IPS-11a (cell line): Measurements from ENCODE around the gene MRPL4.
A peak's percentile ranks its signal among the peaks of the same experiment; 100 is the strongest.
"Not testable (repeated sequence)": the region's sequence is repeated elsewhere in the genome, so short reads cannot be mapped to it uniquely, and the experiment has no call there.

ENCODE experiments used
- H3K4me3 ChIP-seq: one replicate; pipeline ENCODE4 v1.5.1; 2013; ENCODE audit warnings: low read depth, low read length, control low read depth

Gene MRPL4

DNA sequence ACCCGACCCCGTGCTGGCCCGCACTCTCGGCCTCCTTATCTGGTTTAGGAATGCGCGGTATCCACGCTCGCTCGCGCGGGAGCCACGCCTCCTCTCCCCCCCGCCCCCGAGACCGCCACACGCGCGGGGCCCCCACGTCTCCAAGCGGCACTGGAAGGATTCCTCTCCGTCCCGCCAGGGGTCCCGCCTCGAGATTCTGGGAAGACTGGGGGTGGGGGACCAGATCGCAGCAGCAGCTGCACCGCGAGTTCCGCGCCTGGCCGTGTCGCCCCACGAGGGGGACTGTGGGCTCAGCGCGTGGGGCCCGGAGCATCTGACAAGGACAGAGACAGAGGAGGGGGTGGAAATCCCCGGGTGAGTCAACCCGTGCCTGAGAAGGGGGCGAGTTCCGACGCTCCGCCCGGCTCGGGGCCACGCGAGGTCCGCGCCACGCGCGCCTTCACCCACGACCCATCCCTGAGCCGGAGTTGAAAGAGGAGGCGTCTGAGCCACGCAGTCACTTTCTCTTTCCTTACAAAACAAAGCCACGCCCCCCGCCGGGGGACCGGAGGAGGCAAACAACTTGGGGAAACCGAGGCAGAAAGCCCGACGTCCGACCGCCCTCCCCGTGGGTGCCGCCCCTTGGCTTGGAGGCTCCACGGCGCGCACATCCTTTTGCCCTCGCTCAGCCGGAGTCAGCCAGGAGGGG lies 21.7 kb upstream of the MRPL4 start:
- peak overlapping the region; percentile 65 for H3K4me3 ChIP-seq

DNA sequence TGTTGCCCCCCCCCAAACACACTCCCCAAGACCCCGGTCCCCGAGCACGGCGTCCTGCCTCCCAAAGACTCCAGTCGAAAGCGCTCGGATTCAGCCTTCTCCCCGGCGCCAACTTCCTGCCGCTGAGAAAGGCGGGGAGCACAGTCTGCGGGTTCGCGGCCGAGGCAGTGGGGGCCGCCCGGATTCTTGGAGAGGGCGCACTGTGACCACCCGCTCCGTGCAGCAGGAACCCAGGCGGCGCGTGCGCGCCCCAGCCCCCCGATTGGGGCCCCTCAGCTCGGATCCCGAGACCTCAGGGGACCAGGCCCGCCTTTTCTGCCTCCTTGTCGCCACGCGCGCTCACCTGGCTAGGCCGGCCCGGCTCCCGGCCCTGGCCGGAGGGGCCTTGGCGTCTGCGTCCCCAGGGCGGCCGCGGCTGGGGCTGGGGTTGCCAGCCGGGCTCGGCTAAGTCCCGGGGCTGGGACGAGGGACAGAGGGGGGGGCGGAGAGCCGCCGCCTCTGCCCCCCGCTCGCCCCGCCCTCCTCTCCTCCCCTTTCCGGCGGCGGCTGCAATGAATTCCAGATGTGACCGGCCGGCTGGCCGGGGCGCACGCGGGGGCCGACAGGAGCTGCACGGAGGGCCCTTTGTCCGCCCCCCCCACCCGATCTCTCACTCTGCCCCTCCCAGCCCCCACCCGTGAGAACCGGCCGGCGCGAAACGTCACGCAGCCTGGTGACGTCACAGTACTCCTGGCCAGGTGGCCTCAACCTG lies 21.0 kb upstream of the MRPL4 start, which contains the start of gene S1PR2:
Gene S1PR2, minus strand, starts transcription at position 471 of the 751 bp plus-strand sequence. CDS start 6,426 bp downstream, outside the sequence.
- H3K4me3 ChIP-seq = peak within 1 kb of the TSS; percentile 65

DNA sequence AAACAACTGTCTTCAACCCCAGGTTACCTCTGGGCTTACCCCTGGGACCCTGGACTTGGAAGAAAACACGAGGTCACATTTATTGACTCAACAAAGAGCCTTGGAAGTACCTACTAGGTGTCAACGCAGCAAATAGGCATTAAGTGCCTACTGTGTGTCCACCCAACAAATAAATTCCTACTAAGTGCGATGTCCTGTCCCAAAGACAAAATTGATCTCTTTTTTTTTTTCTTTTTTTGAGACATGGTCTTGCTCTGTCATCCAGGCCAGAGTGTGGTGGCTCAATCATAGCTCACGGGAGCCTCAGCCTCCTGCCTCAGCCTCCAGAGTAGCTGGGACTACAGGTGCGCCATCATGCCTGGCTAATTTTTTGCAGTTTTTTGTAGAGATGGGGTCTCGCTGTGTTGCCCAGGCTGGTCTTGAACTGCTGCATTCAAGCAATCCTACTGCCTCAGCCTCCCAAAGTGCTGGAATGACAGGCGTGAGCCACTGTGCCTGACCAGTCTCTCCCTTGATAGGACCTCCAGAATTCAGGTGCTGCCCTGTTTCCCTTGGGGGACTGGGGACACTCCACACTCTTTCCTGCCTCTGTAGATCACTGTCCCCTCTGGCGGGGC lies 20.3 kb upstream of the MRPL4 start:
- H3K4me3 ChIP-seq = peak overlapping the region; percentile 33

DNA sequence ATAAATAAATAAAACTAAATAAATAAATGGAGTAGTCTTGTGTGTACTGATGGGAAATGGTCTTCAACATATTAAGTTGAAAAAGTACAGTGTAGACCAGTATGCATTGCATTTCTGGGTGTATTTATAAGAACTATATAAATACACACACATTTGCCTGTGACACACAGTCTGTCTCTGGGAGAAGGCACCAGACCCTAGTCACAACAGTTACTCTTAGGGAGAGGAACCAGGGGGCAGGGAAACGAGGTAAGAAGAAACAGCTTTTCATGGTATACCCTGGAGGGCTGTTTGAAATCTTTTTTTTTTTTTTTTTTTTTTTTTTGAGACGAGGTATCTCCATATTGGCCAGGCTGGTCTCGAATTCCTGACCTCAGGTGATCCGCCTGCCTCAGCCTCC lies 18.1 kb upstream of the MRPL4 start:
- no peak overlapping the region for H3K4me3 ChIP-seq

DNA sequence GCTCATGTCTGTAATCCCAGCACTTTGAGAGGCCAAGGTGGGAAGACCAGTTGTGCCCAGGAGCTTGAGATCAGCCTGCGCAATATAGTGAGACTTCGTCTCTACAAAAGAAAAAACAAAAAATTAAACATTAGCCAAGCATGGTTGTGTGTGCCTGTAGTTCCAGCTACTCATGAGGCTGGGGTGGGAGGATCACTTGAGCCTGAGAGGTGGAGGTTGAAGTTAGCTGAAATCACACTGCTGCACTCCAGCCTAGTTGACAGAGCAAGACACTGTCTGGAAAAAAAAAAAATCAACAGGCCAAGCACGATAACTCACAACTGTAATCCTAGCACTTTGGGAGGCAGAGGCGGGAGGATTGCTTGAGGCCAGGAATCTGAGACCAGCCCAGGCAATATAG lies 17.0 kb upstream of the MRPL4 start:
- H3K4me3 ChIP-seq = no peak overlapping the region

DNA sequence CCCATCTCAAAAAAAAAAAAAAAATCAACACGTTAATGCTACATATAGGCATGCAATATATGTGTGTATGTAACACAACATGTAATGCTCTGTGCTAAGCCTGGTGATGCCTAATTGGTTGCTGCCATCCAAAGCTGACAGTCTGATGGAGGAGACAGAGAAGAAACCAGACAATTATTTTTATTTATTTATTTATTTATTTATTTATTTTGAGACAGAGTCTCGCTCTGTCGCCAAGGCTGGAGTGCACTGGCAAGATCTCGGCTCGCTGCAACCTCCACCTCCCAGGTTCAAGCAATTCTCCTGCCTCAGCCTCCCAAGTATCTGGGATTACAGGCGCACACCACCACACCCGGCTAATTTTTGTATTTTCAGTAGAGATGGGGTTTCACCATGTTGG lies 16.6 kb upstream of the MRPL4 start:
- not testable (repeated sequence) for H3K4me3 ChIP-seq

DNA sequence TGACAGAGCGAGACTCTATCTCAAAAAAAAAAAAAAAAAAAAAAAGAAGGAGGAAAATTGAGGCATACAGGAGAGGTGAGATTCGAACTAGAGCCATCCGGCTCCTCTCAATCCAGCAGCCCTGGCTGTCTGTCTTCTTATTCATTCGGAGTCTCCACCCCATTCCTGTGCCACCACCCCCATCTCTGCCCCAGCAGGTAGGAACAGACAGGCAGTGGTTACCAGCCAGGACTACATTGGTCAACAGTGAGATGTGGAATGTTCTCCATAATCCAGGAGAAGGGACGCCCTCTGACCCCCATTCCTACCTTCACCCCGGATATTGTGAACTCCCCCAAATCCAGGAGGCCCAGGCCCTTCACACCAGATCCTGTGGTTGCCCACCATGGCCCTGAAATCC lies 14.3 kb upstream of the MRPL4 start:
- no peak overlapping the region for H3K4me3 ChIP-seq

DNA sequence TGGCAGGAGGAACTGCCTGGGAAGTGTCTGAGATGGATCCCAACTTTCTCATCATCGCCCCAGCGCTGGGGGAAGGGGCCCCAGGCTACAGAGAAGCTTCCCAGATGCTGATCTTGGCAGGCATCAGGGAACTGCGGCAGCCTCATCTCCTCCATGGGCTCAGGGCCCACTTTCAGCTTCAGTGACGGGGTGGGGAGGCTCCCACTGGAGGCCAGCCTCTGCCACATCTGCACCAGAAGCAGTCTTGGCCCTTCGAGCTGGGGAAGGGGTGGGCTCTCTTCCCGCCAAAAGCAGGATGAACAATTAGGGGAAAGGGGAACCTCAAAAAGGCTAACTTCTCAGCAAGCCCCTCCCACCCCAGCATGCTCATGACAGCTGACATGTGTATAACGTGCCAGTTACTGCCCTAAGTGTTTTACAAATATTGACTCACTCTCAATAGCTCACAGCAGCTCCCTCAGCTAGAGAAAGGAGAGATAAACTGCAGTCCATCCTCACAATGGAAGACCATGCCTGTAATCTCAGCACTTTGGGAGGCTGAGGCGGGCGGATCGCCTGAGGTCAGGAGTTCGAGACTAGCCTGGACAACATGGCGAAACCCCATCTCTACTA lies 13.7 kb upstream of the MRPL4 start:
- H3K4me3 ChIP-seq = no peak overlapping the region

- not testable (repeated sequence) for H3K4me3 ChIP-seq
These were observed 10.1 kb upstream of the MRPL4 start for GRCh38 chr19:10241826-10242449.

GRCh38 chr19:10243606-10244005 lies 8.4 kb upstream of the MRPL4 start:
- no peak overlapping the region for H3K4me3 ChIP-seq

DNA sequence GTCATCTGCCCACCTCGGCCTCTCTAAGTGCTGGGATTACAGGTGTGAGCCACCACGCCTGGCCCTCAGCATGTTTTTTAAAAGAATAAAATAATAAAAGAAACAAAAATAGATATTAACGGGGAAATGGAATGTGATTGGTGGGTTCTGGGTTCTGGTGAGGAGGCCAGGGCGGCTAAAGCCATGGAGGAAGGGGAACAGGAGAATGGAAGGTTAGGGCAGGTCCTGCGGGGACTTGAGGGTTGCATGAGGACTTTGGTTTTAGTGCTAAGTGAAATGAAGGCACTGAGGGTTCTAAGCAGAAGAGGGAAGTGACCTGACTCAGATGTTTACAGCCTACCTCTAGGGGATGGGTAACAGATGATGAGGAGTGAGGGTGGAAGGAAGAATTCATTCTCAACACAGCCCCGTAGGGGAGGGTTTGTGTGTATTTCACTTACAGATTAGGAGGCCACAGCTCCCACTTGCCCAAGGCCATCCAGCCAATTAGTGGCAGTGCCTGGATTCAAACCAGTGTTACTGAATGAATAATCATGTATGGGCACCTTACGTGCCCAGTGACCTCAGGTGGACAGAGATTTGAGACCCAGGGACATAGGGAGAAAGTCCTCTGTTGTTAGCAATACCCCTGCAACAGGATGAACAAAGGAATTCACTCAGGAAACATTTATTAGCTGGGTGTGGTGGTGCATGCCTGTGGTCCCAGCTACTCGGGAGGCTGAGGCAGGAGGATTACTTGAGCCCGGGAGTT lies 6.7 kb upstream of the MRPL4 start:
- H3K4me3 ChIP-seq = no peak overlapping the region

- no peak overlapping the region for H3K4me3 ChIP-seq
These were observed 5.5 kb upstream of the MRPL4 start for GRCh38 chr19:10246511-10246910.

DNA sequence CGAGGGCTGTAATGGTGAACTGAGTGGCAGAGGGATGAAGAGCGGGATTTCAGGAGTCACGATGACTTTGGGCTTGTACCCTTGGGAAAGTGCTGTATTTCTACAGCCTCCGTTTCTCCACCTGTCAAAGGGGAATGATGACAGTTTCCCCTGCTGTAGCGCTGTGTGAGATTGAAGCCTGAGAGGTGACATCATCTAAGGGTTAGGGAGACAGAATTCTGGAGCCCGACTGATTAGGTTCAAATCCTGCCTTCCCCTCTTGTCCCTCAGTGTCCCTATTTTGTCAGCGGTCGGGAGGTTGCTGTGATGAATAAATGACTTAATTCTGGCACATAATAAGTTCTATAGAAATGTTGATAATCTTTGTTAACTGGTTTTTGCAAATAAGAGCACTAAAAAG lies 693 bp downstream of the MRPL4 start:
- H3K4me3 ChIP-seq = peak overlapping the region; percentile 97

- no peak overlapping the region for H3K4me3 ChIP-seq
These were observed 2.2 kb downstream of the MRPL4 start for GRCh38 chr19:10254244-10254643.

GRCh38 chr19:10255358-10255757 lies 3.3 kb downstream of the MRPL4 start:
- H3K4me3 ChIP-seq = no peak overlapping the region

DNA sequence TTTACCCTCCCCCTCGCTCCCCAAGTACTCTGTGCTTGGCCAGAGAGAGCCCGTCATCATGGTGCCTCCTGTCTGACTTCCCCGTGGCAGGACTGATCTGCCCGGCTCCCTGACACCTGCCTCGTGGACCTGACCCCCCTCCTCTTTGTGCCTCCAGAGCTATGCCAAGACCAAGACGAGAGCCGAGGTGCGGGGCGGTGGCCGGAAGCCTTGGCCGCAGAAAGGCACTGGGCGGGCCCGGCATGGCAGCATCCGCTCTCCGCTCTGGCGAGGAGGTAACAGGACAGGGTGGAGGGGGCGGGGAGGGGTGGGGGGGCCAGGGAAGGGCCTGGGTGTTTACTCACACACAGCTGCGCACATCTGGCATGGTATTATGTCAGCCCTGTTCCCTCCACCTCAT lies 4.5 kb downstream of the MRPL4 start:
- no peak overlapping the region for H3K4me3 ChIP-seq

DNA sequence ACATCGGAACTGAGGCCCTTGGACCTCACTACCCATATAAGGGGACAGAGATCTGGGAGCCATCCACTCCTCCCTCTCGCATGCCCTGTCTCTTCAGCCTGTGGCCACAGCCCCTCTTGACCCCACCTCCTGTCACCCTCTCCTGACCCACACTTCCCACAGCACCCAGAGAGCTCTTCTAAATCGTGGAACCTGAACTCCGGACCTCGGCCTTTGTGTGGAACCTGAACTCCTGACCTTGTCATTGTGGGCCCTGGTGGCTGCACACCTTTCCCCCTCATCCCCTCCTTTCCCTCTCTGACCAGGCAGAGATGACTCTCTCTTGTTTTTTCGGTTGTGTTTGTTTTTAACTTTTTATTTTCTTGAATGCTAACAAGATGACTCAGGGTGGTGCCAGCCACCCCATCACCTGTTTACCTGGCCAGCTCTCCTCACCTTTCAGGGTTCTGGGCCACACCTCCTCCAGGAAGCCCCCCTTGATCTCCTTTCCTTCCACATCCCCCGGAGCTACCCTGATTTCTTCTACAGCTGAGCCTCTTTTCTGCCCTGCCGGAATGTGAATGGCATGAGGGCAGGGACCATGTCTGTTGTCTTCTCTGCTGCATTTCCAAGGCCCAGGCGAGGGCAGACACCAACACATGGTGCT lies 5.1 kb downstream of the MRPL4 start:
- no peak overlapping the region for H3K4me3 ChIP-seq

DNA sequence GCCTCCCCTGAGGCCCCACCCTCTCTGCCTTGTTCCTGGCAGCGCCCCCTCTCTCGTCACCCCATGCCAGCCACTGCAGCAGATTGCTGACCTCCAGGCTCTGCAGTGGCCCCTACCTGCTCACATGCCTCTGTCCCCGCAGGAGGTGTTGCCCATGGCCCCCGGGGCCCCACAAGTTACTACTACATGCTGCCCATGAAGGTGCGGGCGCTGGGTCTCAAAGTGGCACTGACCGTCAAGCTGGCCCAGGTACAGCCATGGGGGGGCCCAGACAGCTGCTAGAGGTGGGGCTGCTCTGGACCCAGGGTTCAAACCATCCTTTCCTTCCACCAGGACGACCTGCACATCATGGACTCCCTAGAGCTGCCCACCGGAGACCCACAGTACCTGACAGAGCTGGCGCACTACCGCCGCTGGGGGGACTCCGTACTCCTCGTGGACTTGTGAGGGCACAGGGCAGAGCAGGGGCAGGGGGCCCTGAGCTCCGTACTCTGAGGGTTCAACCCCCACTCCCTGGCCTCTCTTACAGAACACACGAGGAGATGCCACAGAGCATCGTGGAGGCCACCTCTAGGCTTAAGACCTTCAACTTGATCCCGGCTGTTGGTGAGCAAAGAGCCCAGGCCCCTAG lies 6.2 kb downstream of the MRPL4 start:
- H3K4me3 ChIP-seq = no peak overlapping the region

DNA sequence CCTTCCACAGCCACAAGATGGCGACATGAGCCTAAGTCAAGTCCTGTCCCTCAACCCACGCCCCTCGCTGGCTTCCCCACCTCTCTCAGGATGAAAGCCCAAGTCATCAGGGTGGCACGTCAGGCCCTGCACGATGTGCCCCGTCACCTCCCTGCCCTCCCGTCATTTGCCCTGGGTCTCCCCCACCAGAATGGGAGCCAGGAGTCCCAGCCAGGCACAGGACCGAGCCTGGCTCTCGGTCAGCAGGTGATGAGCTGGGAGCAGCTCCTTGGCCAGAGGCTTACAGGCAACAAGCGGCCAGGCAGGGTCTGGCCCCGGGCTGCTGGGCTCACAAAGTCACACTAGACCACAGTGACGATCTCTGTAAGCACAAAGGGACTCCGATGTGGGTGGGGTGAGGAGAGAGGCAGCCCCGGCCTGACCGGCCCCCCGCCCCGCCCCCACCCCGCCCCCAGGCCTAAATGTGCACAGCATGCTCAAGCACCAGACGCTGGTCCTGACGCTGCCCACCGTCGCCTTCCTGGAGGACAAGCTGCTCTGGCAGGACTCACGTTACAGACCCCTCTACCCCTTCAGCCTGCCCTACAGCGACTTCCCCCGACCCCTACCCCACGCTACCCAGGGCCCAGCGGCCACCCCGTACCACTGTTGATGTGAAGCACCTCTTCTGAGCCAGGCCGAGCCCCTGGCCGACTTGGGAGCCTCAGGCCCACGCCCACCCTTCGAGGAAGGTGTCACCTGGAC lies 7.3 kb downstream of the MRPL4 start:
- no peak overlapping the region for H3K4me3 ChIP-seq
